Measurements from ENCODE around the gene NAGPA.

GRCh38 chr16:5015351-5015750 is 18.4 kb downstream of the NAGPA start:
- TF ChIP-seq CTCF (IDR thresholded peaks at IDR 0.05) (no peak), ZFX (IDR thresholded peaks at IDR 0.05; ENCODE audit: borderline replicate concordance) (no peak)
